BJ (cell line): ENCODE data around the gene SHISA8. TPM values are rescaled to one million over a fixed set of nuclear protein-coding genes. Genes with fewer than 3 reads are reported as not detected.

Experiments
- CTCF ChIA-PET: fragments of 350-600 bp; formaldehyde crosslinking; extraction: SDS; loops from one replicate; lab custom pipeline; 2021; ENCODE audit warnings: antibody characterized with exemption, inconsistent platforms; lab: Yijun Ruan, JAX
- POLR2A ChIA-PET: fragments of 300-600 bp; sonication (Branson Sonifier 250); formaldehyde crosslinking; extraction: SDS; loops from one replicate; lab custom pipeline; 2021; ENCODE audit warnings: antibody characterized with exemption; lab: Charles Lee
- DNase-seq: peaks from one replicate; pipeline ENCODE4 v3.0.0-alpha.2; 2011; ENCODE audit warnings: low read depth
- H3K27me3 ChIP-seq: 2 replicates; pipeline ENCODE4 v1.6.0; 2011; ENCODE audit warnings: low read length; ENCODE audit not compliant: control insufficient read depth, insufficient read depth
- H3K36me3 ChIP-seq: 2 replicates; pipeline ENCODE4 v1.5.1; 2011; ENCODE audit warnings: low read length; ENCODE audit not compliant: control insufficient read depth, insufficient read depth
- H3K4me3 ChIP-seq: 2 replicates; pipeline ENCODE4 v1.5.1; 2011; ENCODE audit warnings: low read depth, mild to moderate bottlenecking, control low read depth, low read length
- polyA plus RNA-seq: library from polyadenylated mRNA; depleted of rRNA; stranded (reverse); fragments of >200 nt; gene quantifications from 2 replicates; pipeline ENCODE4 v1.2.3, GENCODE V29; 2011
- TF ChIP-seq, protein P1 (sequence below): IDR thresholded peaks from 2 replicates; pipeline ENCODE4 v1.5.1; 2011; ENCODE audit warnings: low read depth, mild to moderate bottlenecking, control low read depth, inconsistent platforms, low read length, moderate library complexity; ENCODE audit not compliant: insufficient read depth

Gene SHISA8
- polyA plus RNA-seq, 1 experiment = not detected

DNA sequence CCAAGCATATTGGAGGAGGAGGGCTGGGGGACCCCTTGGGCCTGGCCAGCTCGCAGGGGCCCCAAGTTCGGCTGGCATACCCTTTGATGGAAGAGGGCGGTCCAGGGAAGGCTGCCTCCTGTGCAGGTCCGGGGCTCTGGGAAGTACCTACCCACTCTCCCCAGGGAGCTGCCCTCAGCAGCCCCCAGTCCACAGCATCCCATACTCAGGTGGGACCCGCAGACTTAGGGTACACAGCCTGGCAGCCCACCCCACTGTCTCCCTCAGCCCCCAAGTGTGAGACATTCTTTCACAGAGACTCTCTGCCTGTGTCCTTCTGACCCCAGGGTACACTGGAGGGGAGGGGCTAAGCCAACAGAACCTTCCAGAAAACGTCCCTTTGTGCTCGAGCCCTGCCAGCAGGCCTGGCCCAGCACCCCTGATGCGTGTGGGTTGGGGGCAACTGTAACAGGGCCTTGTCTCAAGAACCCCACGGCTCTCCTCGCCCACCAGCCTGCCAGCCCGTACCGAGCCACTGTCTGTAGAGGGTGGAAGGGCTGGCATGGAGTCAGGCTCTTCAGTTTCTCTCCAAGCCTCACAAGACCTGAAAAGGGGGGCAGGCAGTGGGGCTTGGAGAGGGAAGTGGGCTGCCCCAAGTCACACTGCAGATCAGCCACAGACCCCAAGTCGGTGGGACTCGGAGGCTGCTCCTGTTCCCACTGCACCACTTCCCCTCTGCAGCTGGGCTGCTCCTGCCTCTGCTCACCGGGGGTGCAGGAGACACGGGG lies 18.7 kb upstream of the SHISA8 start:
- Histone ChIP-seq H3K36me3 (no peaks in the 10 kb centered on the region), H3K4me3 (no peak overlapping the region), H3K27me3 (no peaks in the 10 kb centered on the region)
- POLR2A ChIA-PET = no interaction called here
- TF ChIP-seq, protein P1, sequence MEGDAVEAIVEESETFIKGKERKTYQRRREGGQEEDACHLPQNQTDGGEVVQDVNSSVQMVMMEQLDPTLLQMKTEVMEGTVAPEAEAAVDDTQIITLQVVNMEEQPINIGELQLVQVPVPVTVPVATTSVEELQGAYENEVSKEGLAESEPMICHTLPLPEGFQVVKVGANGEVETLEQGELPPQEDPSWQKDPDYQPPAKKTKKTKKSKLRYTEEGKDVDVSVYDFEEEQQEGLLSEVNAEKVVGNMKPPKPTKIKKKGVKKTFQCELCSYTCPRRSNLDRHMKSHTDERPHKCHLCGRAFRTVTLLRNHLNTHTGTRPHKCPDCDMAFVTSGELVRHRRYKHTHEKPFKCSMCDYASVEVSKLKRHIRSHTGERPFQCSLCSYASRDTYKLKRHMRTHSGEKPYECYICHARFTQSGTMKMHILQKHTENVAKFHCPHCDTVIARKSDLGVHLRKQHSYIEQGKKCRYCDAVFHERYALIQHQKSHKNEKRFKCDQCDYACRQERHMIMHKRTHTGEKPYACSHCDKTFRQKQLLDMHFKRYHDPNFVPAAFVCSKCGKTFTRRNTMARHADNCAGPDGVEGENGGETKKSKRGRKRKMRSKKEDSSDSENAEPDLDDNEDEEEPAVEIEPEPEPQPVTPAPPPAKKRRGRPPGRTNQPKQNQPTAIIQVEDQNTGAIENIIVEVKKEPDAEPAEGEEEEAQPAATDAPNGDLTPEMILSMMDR = no peak
- CTCF ChIA-PET = interaction anchor here (1.0 to 1.7 kb wide), 4 partner anchors 7 to 187 kb away, joined by 3 to 6 read pairs (median 5); no protein-coding TSS in a partner anchor
- DNase-seq = no peak

GRCh38 chr22:41932353-41932752 lies 17.5 kb upstream of the SHISA8 start:
- ChIA-PET CTCF (interaction anchor here (0.6 to 1.4 kb wide), 2 partner anchors 8 to 192 kb away, joined by 4 read pairs; no protein-coding TSS in a partner anchor), POLR2A (no interaction called here)
- DNase-seq = no peak
- TF ChIP-seq, protein P1 = no peak
- Histone ChIP-seq H3K36me3 (no peaks in the 10 kb centered on the region), H3K27me3 (no peaks in the 10 kb centered on the region), H3K4me3 (no peak overlapping the region)

DNA sequence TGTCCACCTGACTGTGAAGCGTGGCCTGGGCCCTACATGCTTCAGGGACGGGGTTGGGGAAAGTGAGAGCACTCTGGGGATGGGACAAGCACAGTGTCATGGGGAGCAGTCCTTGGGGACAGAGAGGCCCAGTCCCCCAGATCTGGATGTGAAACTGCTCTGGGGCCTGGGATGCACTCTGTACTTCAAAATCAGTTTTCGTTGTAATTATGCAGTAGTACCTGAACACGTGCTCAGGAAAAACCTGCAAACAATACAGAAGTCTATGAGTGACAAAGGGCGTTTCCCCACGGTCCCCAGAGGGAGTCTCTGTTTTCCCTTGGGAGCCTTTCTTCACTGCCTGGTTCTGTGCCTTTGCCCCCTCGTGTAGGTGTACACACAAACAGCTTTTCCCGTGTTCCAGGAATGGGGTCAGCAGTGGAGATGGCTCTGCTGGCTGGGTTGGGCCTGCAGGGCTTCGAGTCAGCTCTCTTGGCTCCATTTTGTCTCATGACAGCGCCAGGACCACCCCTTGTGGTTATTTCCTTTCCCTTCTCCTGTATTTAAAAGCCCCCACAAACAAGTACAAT lies 16.9 kb upstream of the SHISA8 start:
- Histone ChIP-seq H3K36me3 (no peaks in the 10 kb centered on the region), H3K4me3 (no peak overlapping the region), H3K27me3 (no peaks in the 10 kb centered on the region)
- DNase-seq = no peak
- CTCF ChIA-PET = interaction anchor here (0.6 to 2.1 kb wide), 3 partner anchors 9 to 191 kb away, joined by 4 to 8 read pairs (median 4); no protein-coding TSS in a partner anchor
- TF ChIP-seq, protein P1 = no peak
- POLR2A ChIA-PET = no interaction called here

- ChIA-PET CTCF (interaction anchor here (4.8 kb wide), 1 partner anchor 11 kb away, joined by 40 read pairs; no protein-coding TSS in a partner anchor), POLR2A (no interaction called here)
- Histone ChIP-seq H3K4me3 (no peak overlapping the region), H3K27me3 (peaks cover 8% of the 10 kb centered on the region; the same call in 1 of the 2 replicates), H3K36me3 (no peaks in the 10 kb centered on the region)
- DNase-seq = no peak
- TF ChIP-seq, protein P1 = no peak
Measured at GRCh38 chr22:41929418-41929810, 14.5 kb upstream of the SHISA8 start.
